GM19239 (cell line): Measurements from ENCODE around the gene SLC24A4.

Source experiments
- DNase-seq: peaks from one replicate; pipeline ENCODE4 v3.0.0; 2011; ENCODE audit warnings: low spot score; ENCODE audit not compliant: insufficient read length
- FAIRE-seq: peaks from 2 replicates; lab custom pipeline; 2011; peaks lifted over from hg19 to GRCh38; lab: Jason Lieb, UNC

The SLC24A4 gene

GRCh38 chr14:92470215-92470614 is 147.2 kb downstream of the SLC24A4 start:
- FAIRE-seq, result no peak
- DNase-seq, result no peak

GRCh38 chr14:92470811-92471210 is 147.8 kb downstream of the SLC24A4 start:
- FAIRE-seq (no peak), DNase-seq (no peak)

DNA sequence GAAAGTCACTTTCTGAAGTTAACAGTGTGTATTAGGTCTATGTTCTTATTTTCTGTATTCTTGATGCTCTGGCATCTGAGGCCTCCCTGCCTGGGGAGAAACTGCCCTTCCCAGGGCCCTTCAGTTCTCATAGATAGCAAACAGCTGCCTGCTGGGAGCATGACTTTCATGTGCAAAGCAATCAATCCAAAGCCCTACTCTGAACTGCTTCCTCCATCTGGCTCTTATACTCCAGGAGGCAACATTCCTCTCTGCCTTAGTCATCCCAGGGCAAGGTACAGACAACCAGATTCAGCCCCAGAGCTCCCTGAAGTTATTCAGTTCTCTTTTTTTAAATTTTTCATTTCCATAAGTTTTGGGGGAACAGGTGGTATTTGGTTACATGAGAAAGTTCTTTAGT is 149.0 kb downstream of the SLC24A4 start:
- FAIRE-seq (no peak), DNase-seq (no peak)

DNA sequence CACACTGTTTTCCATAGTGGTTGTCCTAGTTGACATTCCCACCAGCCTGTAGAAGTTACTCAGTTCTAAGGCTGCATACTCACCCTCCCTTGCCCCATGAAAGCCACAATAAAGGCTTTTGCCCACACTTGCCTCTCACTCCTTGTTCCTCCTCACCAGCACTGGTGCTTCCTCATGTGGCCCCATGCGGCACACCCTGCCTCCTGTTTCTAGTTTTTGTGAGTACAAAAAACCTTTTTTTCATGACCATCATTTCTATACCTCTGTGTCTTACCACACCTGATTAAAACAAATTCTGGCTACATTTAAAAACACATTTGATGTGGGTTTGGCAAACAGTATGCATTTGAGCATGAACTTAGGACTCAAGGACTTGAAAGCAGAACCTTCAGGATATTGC is 149.9 kb downstream of the SLC24A4 start:
- FAIRE-seq (no peak), DNase-seq (no peak)

GRCh38 chr14:92473261-92473968 is 150.4 kb downstream of the SLC24A4 start:
- FAIRE-seq (no peak), DNase-seq (no peak)

DNA sequence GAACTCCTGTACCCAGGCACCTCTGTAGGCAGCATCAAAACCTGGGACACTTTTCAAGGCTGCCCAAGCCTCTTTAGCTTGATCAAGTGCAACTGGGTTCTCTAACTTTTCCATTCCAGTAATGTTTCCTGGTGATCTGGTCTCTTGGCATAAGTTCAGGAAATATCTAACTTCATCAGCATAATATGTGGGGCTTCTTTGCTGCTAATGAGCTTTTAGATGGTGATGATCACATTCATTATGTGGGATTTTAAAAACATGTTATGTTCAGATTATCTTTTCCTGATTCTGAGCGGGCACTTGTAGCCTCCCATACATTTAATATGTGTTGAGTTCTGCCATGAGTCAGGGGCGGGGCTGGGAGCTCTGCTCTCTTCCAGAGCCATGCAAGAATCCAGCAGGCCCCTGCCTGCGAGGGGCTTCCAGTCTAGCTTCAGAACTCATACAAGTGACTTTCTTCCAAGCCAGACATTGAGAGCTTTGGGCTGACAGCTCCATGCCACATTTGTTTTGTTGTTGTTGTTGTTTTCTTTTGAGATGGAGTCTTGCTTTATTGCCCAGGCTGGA is 151.1 kb downstream of the SLC24A4 start:
- no peak for DNase-seq
- FAIRE-seq, result no peak

DNA sequence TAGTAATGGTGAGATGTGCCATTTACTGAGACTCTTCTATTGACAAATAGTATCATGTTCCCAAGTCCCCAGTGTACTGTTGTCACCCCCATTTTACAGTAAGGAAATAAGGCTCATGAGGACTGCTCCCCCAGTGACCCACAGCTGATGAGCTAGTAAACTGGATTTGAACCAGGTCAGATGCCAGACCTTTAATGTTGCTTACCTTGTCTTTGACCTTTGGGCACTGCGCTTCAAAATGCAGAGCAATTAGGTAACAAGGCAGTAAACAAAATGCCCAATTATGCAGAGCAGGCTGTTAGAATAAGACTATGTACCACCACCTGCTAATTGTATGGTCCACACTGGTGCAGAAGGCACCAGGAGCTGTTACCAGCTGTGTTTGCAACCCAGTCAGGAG is 152.1 kb downstream of the SLC24A4 start:
- DNase-seq, result no peak
- FAIRE-seq, result no peak

GRCh38 chr14:92475451-92476187 is 152.7 kb downstream of the SLC24A4 start:
- DNase-seq, result no peak

GRCh38 chr14:92480856-92481255 is 157.9 kb downstream of the SLC24A4 start:
- no peak for DNase-seq
- FAIRE-seq, result no peak

More at GRCh38 chr14:92475451-92476187, 152.7 kb downstream of the SLC24A4 start:
- no peak for FAIRE-seq

DNA sequence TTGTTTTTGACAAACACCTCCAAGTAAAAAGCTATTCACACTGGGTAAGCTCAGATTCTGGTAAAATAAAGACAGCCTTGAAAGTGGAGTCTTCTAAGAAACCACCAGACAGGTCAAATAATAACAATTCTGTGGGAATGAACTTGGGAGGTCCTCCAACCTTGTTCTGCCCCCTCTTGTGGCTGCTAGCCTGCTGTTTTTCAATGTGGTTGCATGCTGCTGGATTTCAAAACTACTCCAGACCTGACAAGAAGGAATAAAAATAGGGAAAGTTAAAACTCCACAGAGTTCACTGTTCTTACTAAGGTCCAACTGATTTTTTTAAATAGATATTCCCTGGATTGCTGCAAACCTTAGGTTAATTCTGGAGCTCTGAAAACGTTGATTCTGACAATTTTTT is 158.4 kb downstream of the SLC24A4 start:
- DNase-seq, result no peak
- FAIRE-seq, result no peak

- DNase-seq (no peak), FAIRE-seq (no peak)
These were observed 159.0 kb downstream of the SLC24A4 start for GRCh38 chr14:92481811-92482555.

- DNase-seq (no peak), FAIRE-seq (no peak)
These were observed 159.8 kb downstream of the SLC24A4 start for GRCh38 chr14:92482621-92483319.

DNA sequence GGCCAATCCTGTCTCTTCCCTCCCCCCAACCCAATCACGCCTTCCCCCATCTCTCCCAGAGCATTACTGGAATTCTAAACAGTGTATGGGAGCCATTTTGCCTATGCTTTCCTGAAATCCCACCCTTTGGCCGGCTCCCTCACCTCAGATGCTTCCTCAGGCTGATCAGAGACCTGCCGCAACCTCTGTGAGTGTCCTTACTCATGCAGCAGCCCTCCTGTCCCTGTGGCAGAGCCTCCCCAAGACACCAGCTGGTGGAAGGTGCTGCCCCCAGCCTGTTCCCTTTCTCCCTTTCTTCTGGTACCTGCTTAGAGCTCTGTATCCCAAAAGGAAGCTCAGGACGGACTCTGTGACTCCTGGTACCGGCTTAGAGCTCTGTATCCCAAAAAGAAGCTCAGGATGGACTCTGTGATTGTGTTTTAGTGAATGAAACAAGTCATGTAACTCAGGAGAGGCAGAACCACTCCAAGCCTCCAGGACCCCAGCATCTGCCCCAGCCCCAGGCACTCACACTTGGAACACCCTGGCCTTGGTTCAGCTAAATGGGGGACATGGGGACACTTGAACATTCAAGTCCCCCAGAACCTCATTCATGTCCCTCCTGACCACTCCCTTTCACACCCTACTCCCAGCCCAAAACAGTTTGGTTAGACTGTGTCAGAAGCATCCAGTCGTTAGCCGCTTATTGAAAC is 161.3 kb downstream of the SLC24A4 start:
- no peak for DNase-seq
- no peak for FAIRE-seq

DNA sequence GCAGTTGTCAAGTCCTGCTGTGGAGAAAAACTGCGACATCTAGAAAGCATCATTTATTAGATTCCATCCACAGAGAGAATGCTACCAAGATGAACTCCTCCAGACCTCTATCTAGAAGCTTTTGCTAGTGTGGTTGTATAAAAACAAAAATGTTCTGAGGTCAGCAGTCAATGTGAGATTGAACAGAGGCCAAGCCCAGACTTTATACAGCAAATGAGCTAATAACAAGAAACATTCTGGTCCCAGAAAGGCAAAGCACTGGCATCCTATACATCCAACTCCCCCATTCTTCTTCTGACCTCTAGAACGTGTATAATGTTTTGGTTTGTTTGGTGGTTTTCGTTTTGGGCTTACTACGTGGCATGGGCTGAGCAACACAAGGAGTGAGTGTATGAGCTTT is 163.9 kb downstream of the SLC24A4 start:
- DNase-seq (no peak), FAIRE-seq (no peak)

DNA sequence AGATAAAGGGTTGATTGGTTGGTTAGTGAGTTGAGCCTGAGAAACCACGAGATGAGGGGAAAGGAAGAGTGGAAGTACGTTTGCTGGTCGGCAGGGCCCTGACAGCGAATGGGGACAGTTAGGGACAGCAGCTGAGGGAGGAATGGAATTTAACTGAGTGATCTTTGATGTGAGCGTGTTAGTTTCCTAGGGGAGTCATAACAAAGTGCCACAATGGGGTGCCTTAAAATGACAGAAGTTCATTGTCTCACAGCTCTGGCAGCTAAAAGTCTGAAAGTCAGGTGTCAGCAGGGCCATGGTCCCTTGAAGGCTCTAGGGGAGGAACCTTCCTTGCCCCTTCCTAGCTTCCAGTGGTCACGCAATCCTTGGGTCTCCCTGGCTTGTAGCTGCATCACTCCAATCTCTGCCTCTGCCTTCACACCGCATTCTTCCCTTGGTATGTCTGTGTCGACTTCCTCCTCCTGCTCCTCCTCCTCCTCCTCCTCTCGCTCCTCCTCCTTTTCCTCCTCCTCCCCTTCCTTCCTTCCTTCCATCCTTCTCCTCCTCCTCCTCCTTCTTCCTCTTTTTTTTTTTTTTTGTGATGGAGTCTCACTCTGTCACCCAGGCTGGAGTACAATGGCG is 164.7 kb downstream of the SLC24A4 start:
- no peak for FAIRE-seq

DNA sequence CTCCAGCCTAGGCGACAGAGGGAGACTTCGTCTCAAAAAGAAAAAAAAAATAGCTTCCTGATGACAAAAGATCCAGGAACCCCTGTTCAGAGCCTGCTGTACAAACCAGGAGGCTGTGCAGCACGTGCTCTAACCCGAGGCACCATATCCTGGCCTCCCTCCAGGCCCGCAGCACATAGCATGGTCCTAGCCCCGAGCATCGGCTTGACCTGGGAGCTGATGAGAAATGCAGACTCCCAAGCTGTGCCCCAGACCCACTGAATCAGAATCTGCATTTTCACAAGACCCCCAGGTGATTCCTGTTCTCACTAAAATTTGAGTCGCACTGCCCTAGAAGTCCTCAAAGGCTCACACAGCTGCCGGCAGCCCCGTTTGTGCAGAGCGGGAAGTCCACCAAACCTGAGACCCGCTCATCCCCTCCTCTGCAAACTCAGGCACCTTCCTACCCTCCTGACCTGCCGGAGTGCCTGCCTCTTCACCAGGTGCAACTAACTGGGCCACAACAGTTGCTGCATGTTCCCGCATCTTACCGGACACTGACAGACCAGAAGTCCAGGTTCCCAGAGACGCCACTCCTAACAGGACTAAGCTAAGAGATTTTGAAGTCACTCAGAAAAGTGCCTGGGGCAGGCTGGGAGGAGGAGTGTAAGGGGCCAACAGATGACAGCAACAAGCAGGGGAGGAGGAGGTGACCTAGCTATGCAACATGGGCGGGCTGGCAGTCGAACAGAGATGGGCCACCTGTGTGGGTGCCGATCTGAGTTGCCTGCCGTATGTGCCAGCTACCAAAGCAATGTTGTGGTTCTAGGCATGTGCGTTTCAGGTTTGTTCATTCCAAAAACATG is 166.7 kb downstream of the SLC24A4 start:
- no peak for DNase-seq
- FAIRE-seq, result no peak

More for the DNA sequence above, 164.7 kb downstream of the SLC24A4 start:
- no peak for DNase-seq

DNA sequence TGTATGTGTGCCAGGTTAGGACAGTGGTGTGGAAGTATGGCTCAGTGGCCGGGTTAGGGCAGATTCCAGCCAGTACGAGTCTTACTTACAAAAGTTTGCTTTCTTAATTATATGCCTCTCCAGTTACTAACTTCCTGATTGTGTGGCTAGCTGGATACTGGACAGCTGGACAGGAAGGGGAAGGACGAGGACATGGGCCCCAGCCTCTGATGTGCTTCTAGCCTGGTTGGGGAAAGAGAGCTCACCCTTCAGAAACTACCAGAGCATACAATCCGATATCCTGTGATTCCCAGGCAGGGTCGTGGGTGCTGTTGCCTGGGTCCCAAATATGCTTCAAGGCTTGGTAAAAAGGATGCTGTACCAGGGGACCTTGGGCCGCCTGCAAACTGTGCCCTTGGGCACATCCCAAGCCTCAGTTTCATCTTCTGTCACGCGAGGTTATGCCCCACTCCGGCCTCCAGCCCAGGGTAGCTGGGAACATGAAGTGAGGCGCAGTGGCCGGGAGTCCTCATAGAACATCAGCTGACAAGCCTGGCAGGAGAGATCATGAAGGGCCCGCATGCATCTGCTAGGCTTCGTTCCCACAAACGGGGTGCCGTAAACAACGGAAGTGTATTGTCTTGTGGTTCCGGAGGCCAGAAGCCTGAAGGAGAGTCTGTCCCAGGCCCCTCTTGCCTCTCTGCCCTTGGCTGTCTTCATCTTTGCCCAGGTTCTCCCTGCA is 167.4 kb downstream of the SLC24A4 start:
- DNase-seq (no peak), FAIRE-seq (no peak)

GRCh38 chr14:92491782-92492181 is 168.8 kb downstream of the SLC24A4 start:
- FAIRE-seq, result no peak

More at GRCh38 chr14:92491782-92492181, 168.8 kb downstream of the SLC24A4 start:
- no peak for DNase-seq
